GM23338 (cell line): ENCODE data around the gene PRUNE2. TPM values are rescaled to one million over a fixed set of nuclear protein-coding genes. Genes with fewer than 3 reads are reported as not detected.

ENCODE experiments used
- ATAC-seq: fragments of 200-7000 bp; cut with Tn5 transposase; 3 replicates; pipeline ENCODE4 v1.9.1; 2020
- DNase-seq: peaks from one replicate; pipeline ENCODE4 v3.0.0-alpha.2; 2015; ENCODE audit warnings: low spot score
- H2AFZ ChIP-seq: fragments of 200-600 bp; sonication (generic); 2 replicates; pipeline ENCODE4 v1.8.0; 2016; ENCODE audit warnings: antibody characterized with exemption, mild to moderate bottlenecking, moderate library complexity
- H3F3A ChIP-seq: fragments of 200-600 bp; sonication (generic); replicated peaks from 2 replicates; pipeline ENCODE4 v1.8.0; 2017; ENCODE audit warnings: antibody characterized with exemption, mixed run types, low read depth
- H3K27ac ChIP-seq: fragments of 200-600 bp; sonication (generic); 2 replicates; pipeline ENCODE4 v1.6.1; 2016; ENCODE audit warnings: low read depth
- H3K27me3 ChIP-seq: fragments of 200-600 bp; sonication (generic); 2 replicates; pipeline ENCODE4 v1.8.0; 2016; ENCODE audit warnings: mild to moderate bottlenecking, mixed run types, moderate library complexity; ENCODE audit not compliant: insufficient read depth
- H3K36me3 ChIP-seq: fragments of 200-600 bp; sonication (generic); 2 replicates; pipeline ENCODE4 v1.8.0; 2016; ENCODE audit warnings: mild to moderate bottlenecking; ENCODE audit not compliant: insufficient read depth
- H3K4me1 ChIP-seq: fragments of 200-600 bp; sonication (generic); 2 replicates; pipeline ENCODE4 v1.8.0; 2016; ENCODE audit warnings: mild to moderate bottlenecking, moderate library complexity; ENCODE audit not compliant: insufficient read depth
- H3K4me2 ChIP-seq: fragments of 200-600 bp; sonication (generic); 2 replicates; pipeline ENCODE4 v1.7.1; 2017; ENCODE audit warnings: mixed run types
- H3K4me3 ChIP-seq: fragments of 200-600 bp; sonication (generic); 2 replicates; pipeline ENCODE4 v1.6.1; 2016; ENCODE audit warnings: mixed run types
- H3K79me2 ChIP-seq: fragments of 200-600 bp; sonication (generic); replicated peaks from 2 replicates; pipeline ENCODE4 v1.8.0; 2017; ENCODE audit warnings: mild to moderate bottlenecking; ENCODE audit not compliant: insufficient read depth
- H3K9me2 ChIP-seq: fragments of 200-600 bp; sonication (generic); 2 replicates; pipeline ENCODE4 v1.8.0; 2017; ENCODE audit not compliant: insufficient read depth
- H4K20me1 ChIP-seq: fragments of 200-600 bp; sonication (generic); replicated peaks from 2 replicates; pipeline ENCODE4 v1.8.0; 2017; ENCODE audit warnings: mild to moderate bottlenecking; ENCODE audit not compliant: insufficient read depth
- H3K27ac Mint-ChIP-seq: 2 replicates; pipeline ENCODE4 v1.8.0; 2020; ENCODE audit warnings: inconsistent platforms, mild to moderate bottlenecking, moderate library complexity, mixed read lengths
- H3K27me3 Mint-ChIP-seq: 3 replicates; pipeline ENCODE4 v1.8.0; 2022; ENCODE audit warnings: low read depth, mild to moderate bottlenecking, moderate library complexity, mixed read lengths, inconsistent platforms; ENCODE audit not compliant: insufficient read depth, poor library complexity
- H3K36me3 Mint-ChIP-seq: 3 replicates; pipeline ENCODE4 v1.8.0; 2021; ENCODE audit warnings: low read depth, mild to moderate bottlenecking, inconsistent platforms, moderate library complexity, mixed read lengths
- H3K4me1 Mint-ChIP-seq: 3 replicates; pipeline ENCODE4 v1.8.0; 2020; ENCODE audit warnings: mild to moderate bottlenecking, inconsistent platforms, mixed read lengths
- H3K4me3 Mint-ChIP-seq: 3 replicates; pipeline ENCODE4 v1.8.0; 2021; ENCODE audit warnings: moderate library complexity, mild to moderate bottlenecking, inconsistent platforms, mixed read lengths
- H3K9me3 Mint-ChIP-seq: 3 replicates; pipeline ENCODE4 v1.8.0; 2020; ENCODE audit warnings: moderate library complexity, mild to moderate bottlenecking, inconsistent platforms, mixed read lengths
- CREB1 ChIP-seq: fragments of 250-450 bp; sonication (Bioruptor Pico); IDR thresholded peaks from 2 replicates; pipeline ENCODE4 v1.5.0; 2020; ENCODE audit warnings: low read depth, mild to moderate bottlenecking, moderate library complexity
- EZH2phosphoT487 ChIP-seq: fragments of 200-600 bp; sonication (generic); IDR thresholded peaks from one replicate; pipeline ENCODE4 v1.8.1; 2018; ENCODE audit warnings: antibody characterized with exemption; ENCODE audit not compliant: unreplicated experiment
- JUNB ChIP-seq: IDR thresholded peaks from one replicate; pipeline ENCODE4 v1.6.1; 2016; ENCODE audit warnings: antibody characterized with exemption; ENCODE audit not compliant: unreplicated experiment
- NANOG ChIP-seq: IDR thresholded peaks from 2 replicates; pipeline ENCODE4 v1.6.1; 2016; ENCODE audit warnings: antibody characterized with exemption, borderline replicate concordance
- ZNF331 ChIP-seq: fragments of 250-450 bp; sonication (Bioruptor Pico); IDR thresholded peaks from 2 replicates; pipeline ENCODE4 v1.5.0; 2020; ENCODE audit warnings: low read depth, mild to moderate bottlenecking, moderate library complexity
- polyA plus RNA-seq: library from polyadenylated mRNA; unstranded; fragments of >200 nt; fragmentation: Nextera tagmentation; extraction: Ambion mirVana; gene quantifications from 2 replicates; pipeline ENCODE4 v1.2.1, GENCODE V29; 2016
- total RNA-seq: library from RNA; depleted of rRNA; stranded (reverse); fragments of >200 nt; shearing (Covaris generic); gene quantifications from 2 replicates; pipeline ENCODE4 v1.2.3, GENCODE V29; 2014
- TF ChIP-seq, protein P1 (sequence below): fragments of 250-450 bp; sonication (Bioruptor Pico); IDR thresholded peaks from 2 replicates; pipeline ENCODE4 v1.5.0; 2020; ENCODE audit warnings: mild to moderate bottlenecking, moderate library complexity
- TF ChIP-seq, protein P2 (sequence below): IDR thresholded peaks from one replicate; pipeline ENCODE4 v1.6.1; 2018; ENCODE audit warnings: antibody characterized with exemption; ENCODE audit not compliant: unreplicated experiment
- TF ChIP-seq, protein P3 (sequence below), 2 experiments: fragments of 200-600 bp in 1 of 2; sonication (generic) in 1 of 2; conservative IDR thresholded peaks; 2 replicates each; pipeline versions ENCODE4 v1.5.1 to v1.6.1; 2016 to 2017; ENCODE audit warnings: antibody characterized with exemption in 2 of 2, low read depth in 2 of 2, mild to moderate bottlenecking in 2 of 2, moderate library complexity in 1 of 2

The PRUNE2 gene
- total and polyA plus RNA-seq, 2 experiments from 2014 or later: 10.6 to 26.5 TPM

DNA sequence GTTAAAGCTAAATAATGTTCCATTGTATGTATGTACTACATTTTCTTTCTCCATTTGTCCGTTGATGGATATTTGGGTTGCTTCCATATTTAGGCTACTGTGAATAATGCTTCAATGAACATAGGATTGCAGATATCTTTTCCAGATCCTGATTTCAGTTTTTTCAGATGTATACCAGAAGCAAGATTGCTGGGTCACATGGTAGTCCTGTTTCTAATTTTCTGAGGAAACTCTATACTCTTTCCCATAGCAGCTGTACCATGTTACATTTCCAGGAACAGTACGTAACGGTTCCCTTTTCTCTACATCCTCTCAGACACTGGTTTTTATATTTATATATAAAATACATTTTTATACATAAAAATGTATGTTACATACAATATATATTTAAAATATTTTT lies 325.1 kb downstream of the PRUNE2 start (continued):
- TF ChIP-seq, protein P1, sequence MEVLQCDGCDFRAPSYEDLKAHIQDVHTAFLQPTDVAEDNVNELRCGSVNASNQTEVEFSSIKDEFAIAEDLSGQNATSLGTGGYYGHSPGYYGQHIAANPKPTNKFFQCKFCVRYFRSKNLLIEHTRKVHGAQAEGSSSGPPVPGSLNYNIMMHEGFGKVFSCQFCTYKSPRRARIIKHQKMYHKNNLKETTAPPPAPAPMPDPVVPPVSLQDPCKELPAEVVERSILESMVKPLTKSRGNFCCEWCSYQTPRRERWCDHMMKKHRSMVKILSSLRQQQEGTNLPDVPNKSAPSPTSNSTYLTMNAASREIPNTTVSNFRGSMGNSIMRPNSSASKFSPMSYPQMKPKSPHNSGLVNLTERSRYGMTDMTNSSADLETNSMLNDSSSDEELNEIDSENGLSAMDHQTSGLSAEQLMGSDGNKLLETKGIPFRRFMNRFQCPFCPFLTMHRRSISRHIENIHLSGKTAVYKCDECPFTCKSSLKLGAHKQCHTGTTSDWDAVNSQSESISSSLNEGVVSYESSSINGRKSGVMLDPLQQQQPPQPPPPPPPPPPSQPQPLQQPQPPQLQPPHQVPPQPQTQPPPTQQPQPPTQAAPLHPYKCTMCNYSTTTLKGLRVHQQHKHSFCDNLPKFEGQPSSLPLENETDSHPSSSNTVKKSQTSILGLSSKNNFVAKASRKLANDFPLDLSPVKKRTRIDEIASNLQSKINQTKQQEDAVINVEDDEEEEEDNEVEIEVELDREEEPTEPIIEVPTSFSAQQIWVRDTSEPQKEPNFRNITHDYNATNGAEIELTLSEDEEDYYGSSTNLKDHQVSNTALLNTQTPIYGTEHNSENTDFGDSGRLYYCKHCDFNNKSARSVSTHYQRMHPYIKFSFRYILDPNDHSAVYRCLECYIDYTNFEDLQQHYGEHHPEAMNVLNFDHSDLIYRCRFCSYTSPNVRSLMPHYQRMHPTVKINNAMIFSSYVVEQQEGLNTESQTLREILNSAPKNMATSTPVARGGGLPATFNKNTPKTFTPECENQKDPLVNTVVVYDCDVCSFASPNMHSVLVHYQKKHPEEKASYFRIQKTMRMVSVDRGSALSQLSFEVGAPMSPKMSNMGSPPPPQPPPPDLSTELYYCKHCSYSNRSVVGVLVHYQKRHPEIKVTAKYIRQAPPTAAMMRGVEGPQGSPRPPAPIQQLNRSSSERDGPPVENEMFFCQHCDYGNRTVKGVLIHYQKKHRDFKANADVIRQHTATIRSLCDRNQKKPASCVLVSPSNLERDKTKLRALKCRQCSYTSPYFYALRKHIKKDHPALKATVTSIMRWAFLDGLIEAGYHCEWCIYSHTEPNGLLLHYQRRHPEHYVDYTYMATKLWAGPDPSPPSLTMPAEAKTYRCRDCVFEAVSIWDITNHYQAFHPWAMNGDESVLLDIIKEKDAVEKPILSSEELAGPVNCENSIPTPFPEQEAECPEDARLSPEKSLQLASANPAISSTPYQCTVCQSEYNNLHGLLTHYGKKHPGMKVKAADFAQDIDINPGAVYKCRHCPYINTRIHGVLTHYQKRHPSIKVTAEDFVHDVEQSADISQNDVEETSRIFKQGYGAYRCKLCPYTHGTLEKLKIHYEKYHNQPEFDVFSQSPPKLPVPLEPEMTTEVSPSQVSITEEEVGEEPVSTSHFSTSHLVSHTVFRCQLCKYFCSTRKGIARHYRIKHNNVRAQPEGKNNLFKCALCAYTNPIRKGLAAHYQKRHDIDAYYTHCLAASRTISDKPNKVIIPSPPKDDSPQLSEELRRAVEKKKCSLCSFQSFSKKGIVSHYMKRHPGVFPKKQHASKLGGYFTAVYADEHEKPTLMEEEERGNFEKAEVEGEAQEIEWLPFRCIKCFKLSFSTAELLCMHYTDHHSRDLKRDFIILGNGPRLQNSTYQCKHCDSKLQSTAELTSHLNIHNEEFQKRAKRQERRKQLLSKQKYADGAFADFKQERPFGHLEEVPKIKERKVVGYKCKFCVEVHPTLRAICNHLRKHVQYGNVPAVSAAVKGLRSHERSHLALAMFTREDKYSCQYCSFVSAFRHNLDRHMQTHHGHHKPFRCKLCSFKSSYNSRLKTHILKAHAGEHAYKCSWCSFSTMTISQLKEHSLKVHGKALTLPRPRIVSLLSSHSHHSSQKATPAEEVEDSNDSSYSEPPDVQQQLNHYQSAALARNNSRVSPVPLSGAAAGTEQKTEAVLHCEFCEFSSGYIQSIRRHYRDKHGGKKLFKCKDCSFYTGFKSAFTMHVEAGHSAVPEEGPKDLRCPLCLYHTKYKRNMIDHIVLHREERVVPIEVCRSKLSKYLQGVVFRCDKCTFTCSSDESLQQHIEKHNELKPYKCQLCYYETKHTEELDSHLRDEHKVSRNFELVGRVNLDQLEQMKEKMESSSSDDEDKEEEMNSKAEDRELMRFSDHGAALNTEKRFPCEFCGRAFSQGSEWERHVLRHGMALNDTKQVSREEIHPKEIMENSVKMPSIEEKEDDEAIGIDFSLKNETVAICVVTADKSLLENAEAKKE: no peak
- TF ChIP-seq NANOG: no peak
- no peak for TF ChIP-seq ZNF331 (CRISPR knock-in tag)
- TF ChIP-seq EZH2phosphoT487: no peak
- TF ChIP-seq CREB1: no peak

DNA sequence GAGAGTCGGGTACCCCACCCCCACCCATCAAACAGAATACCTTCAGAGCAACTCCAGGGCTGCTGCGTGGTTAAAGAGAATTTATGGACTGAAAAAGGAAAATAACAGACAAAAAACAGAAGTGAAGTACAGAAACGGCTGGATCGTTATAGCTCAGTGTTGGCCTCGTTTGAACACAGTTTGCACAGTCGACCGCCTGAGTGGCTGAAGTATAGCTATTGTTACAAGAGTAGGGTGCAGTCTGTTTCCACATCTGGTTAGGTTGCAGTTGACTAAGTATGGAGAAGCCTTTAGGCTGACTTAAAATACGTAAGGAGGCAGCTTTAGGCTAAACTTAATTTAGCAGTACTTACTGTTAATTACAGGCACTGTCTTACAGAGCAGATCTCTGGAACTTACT lies 325.7 kb downstream of the PRUNE2 start:
- no peaks in the 10 kb centered on the region for H3K9me2 ChIP-seq
- TF ChIP-seq, protein P2, sequence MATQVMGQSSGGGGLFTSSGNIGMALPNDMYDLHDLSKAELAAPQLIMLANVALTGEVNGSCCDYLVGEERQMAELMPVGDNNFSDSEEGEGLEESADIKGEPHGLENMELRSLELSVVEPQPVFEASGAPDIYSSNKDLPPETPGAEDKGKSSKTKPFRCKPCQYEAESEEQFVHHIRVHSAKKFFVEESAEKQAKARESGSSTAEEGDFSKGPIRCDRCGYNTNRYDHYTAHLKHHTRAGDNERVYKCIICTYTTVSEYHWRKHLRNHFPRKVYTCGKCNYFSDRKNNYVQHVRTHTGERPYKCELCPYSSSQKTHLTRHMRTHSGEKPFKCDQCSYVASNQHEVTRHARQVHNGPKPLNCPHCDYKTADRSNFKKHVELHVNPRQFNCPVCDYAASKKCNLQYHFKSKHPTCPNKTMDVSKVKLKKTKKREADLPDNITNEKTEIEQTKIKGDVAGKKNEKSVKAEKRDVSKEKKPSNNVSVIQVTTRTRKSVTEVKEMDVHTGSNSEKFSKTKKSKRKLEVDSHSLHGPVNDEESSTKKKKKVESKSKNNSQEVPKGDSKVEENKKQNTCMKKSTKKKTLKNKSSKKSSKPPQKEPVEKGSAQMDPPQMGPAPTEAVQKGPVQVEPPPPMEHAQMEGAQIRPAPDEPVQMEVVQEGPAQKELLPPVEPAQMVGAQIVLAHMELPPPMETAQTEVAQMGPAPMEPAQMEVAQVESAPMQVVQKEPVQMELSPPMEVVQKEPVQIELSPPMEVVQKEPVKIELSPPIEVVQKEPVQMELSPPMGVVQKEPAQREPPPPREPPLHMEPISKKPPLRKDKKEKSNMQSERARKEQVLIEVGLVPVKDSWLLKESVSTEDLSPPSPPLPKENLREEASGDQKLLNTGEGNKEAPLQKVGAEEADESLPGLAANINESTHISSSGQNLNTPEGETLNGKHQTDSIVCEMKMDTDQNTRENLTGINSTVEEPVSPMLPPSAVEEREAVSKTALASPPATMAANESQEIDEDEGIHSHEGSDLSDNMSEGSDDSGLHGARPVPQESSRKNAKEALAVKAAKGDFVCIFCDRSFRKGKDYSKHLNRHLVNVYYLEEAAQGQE: no peak
- no peak for TF ChIP-seq JUNB
- TF ChIP-seq, protein P3, sequence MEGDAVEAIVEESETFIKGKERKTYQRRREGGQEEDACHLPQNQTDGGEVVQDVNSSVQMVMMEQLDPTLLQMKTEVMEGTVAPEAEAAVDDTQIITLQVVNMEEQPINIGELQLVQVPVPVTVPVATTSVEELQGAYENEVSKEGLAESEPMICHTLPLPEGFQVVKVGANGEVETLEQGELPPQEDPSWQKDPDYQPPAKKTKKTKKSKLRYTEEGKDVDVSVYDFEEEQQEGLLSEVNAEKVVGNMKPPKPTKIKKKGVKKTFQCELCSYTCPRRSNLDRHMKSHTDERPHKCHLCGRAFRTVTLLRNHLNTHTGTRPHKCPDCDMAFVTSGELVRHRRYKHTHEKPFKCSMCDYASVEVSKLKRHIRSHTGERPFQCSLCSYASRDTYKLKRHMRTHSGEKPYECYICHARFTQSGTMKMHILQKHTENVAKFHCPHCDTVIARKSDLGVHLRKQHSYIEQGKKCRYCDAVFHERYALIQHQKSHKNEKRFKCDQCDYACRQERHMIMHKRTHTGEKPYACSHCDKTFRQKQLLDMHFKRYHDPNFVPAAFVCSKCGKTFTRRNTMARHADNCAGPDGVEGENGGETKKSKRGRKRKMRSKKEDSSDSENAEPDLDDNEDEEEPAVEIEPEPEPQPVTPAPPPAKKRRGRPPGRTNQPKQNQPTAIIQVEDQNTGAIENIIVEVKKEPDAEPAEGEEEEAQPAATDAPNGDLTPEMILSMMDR (conservative IDR thresholded peaks at IDR 0.05; ENCODE audit: low read depth in 2 of 2): no peak
- TF ChIP-seq ZNF331 (CRISPR knock-in tag): no peak
- TF ChIP-seq NANOG: no peak
- Mint-ChIP-seq H3K36me3 (no peaks in the 10 kb centered on the region), H3K27ac (no peak overlapping the region), H3K4me3 (no peak overlapping the region), H3K27me3 (peaks cover 3% of the 10 kb centered on the region), H3K4me1 (peaks cover 8% of the 10 kb centered on the region; the same call in 2 of the 3 replicates), H3K9me3 (no peaks in the 10 kb centered on the region)
- no peaks in the 10 kb centered on the region for H3K4me1 ChIP-seq
- DNase-seq (no peak), ATAC-seq (no peak)
- no peaks in the 10 kb centered on the region for H3K27me3 ChIP-seq
- H3K27ac ChIP-seq: no peak overlapping the region
- no peak overlapping the region for H3K4me2 ChIP-seq
- no peaks in the 10 kb centered on the region for H3K36me3 ChIP-seq
- no peak overlapping the region for H3K4me3 ChIP-seq
- peak overlapping the region; percentile 83; the same call in 1 of the 2 replicates for H2AFZ ChIP-seq
- H3F3A ChIP-seq: no peaks in the 10 kb centered on the region
- H4K20me1 ChIP-seq: no peaks in the 10 kb centered on the region
- H3K79me2 ChIP-seq: no peaks in the 10 kb centered on the region
